C4-2B (cell line): ENCODE results near the gene C1QTNF6.

ENCODE experiments used
- H3K27ac ChIP-seq: fragments of 450-650 bp; 2 replicates; pipeline ENCODE4 v1.5.1; 2017
- ZFX ChIP-seq: fragments of 450-650 bp; IDR thresholded peaks from 2 replicates; pipeline ENCODE4 v1.6.1; 2017
- TF ChIP-seq, protein P1 (sequence below): fragments of 450-650 bp; conservative IDR thresholded peaks from 2 replicates; pipeline ENCODE4 v1.5.1; 2017; ENCODE audit warnings: mild to moderate bottlenecking

The C1QTNF6 gene

DNA sequence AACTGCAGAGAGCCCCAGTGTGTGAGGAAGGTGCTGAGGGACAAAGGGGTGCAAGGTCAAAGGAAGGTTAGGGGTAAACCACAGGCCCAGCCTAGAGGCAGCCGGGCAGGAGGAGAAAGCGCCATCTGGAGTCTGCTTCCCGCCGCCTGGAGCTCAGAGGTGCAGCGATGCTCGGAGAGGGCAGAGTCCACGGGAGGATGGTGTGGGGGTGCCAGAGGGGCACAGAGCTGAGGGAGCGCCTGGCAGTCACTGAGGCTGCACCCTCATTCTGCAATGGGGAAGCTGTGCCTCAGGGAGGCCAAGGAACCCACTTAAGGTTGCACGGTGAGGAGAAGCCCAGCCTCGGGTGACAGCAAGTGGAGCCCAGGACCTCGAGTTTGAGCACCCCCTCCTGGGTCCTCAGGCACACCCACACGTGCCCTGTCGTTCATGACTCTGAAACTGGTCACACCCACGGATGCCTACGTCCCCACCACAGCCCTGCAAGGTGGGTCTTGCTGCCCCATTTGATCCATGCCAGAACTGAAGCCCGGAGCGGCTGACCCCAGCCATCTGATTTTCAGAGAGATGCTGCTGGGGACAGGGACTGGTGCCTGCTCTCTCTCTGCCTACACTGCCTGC lies 39.9 kb downstream of the C1QTNF6 start:
- no peak for TF ChIP-seq ZFX
- TF ChIP-seq, protein P1, sequence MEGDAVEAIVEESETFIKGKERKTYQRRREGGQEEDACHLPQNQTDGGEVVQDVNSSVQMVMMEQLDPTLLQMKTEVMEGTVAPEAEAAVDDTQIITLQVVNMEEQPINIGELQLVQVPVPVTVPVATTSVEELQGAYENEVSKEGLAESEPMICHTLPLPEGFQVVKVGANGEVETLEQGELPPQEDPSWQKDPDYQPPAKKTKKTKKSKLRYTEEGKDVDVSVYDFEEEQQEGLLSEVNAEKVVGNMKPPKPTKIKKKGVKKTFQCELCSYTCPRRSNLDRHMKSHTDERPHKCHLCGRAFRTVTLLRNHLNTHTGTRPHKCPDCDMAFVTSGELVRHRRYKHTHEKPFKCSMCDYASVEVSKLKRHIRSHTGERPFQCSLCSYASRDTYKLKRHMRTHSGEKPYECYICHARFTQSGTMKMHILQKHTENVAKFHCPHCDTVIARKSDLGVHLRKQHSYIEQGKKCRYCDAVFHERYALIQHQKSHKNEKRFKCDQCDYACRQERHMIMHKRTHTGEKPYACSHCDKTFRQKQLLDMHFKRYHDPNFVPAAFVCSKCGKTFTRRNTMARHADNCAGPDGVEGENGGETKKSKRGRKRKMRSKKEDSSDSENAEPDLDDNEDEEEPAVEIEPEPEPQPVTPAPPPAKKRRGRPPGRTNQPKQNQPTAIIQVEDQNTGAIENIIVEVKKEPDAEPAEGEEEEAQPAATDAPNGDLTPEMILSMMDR, result no peak

GRCh38 chr22:37147186-37147990 lies 40.7 kb downstream of the C1QTNF6 start:
- no peak overlapping the region; the same call in 1 of the 2 replicates for H3K27ac ChIP-seq
- no peak for TF ChIP-seq ZFX
- TF ChIP-seq, protein P1, result no peak

More for the DNA sequence above, 39.9 kb downstream of the C1QTNF6 start:
- H3K27ac ChIP-seq, result no peak overlapping the region

DNA sequence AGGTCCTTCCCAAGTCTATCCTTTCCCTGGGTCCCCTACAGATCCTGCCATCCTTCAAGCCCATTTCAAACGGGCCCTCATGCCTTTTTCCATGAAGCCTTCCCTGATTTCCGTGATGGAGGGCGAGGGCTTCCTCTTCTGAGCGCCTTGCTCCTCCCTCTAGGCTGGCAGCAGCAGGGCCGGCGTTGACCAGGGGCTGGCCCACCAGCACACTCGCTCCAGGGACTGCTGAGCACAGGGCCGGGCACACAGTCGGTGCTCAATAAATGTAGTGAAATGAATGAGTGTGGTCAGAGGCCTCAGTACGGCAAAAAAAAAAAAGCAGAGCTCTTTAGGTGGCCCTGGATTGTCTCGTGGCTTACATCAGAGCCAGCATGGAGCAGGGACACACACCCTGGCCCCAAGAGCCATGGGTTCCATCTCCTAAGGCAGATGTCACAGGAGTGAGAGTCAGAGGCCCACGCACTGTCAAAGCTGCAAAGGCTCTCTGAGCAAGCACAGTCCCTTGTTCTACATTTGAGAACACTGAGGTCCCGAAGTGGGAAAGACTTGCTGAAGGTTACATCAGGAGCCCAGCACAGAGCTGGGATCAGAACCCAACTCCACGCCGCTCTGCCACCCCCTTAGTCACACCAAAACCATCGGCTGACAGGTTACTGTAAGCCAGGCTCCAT lies 41.4 kb downstream of the C1QTNF6 start:
- H3K27ac ChIP-seq, result no peak overlapping the region; the same call in 1 of the 2 replicates
- TF ChIP-seq ZFX, result no peak
- TF ChIP-seq, protein P1, result no peak

DNA sequence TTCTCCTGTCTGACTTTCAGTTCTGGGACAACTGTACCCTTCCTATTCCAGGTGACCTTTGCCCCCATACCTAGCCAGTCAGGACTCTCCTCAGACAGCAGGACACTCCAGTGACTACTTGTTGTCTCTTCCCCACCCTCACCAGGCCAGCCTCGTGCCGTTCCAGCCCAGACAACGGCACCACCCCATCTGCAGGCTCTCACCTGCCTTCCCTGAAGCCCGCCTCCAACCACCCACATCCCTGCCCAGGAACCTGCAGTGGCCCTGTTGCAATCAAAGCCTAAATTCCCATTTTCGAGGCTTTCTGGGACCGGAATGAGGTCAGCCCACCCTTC lies 42.0 kb downstream of the C1QTNF6 start:
- TF ChIP-seq, protein P1, result no peak
- TF ChIP-seq ZFX, result no peak
- H3K27ac ChIP-seq, result no peak overlapping the region

- no peak overlapping the region for H3K27ac ChIP-seq
- TF ChIP-seq, protein P1, result no peak
- no peak for TF ChIP-seq ZFX
Observed at GRCh38 chr22:37145180-37146050, 42.6 kb downstream of the C1QTNF6 start.

DNA sequence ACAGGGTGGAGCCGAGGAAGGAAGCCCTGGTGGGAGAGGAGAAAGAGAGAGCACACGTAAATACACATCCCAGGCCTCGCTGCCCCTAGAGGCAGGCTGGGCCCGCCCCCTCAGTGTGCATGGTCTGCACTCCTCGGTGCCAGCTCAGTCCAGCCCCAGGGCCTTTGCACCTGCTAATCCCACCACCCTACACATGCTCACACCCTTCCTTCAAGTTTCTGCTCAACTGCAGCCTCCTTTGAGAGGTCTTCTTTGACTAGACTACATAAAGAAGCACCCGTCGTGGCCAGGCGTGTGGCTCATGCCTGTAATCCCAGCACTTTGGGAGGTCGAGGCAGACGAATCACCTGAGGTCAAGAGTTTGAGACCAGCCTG lies 43.9 kb downstream of the C1QTNF6 start:
- TF ChIP-seq ZFX, result no peak
- H3K27ac ChIP-seq, result no peak overlapping the region

GRCh38 chr22:37141971-37142370 lies 46.1 kb downstream of the C1QTNF6 start:
- no peak overlapping the region for H3K27ac ChIP-seq
- TF ChIP-seq, protein P1, result no peak
- TF ChIP-seq ZFX, result no peak
